Germinal center (tissue), 1 donor: ENCODE results near the gene SEMA4B.

Experiments
- DNase-seq: peaks from one replicate; pipeline ENCODE4 v3.0.0; 2012; ENCODE audit warnings: mixed read lengths, low spot score

SEMA4B gene

GRCh38 chr15:90205050-90205848 lies 4.1 kb downstream of the SEMA4B start:
- no peak for DNase-seq

GRCh38 chr15:90205886-90206285 lies 4.8 kb downstream of the SEMA4B start:
- no peak for DNase-seq

GRCh38 chr15:90207252-90207651 lies 6.1 kb downstream of the SEMA4B start:
- DNase-seq, result no peak

- no peak for DNase-seq
These were observed 7.2 kb downstream of the SEMA4B start for GRCh38 chr15:90208356-90208755.

- no peak for DNase-seq
These were observed 8.5 kb downstream of the SEMA4B start for GRCh38 chr15:90209591-90209990.

- DNase-seq, result no peak
These were observed 9.5 kb downstream of the SEMA4B start for GRCh38 chr15:90210593-90210992.

- no peak for DNase-seq
These were observed 9.9 kb downstream of the SEMA4B start for GRCh38 chr15:90211009-90211408.

- no peak for DNase-seq
These were observed 10.5 kb downstream of the SEMA4B start for GRCh38 chr15:90211440-90212143.

- DNase-seq, result no peak
These were observed 11.3 kb downstream of the SEMA4B start for GRCh38 chr15:90212221-90213098.

GRCh38 chr15:90213122-90213817 lies 12.1 kb downstream of the SEMA4B start:
- no peak for DNase-seq

- DNase-seq, result peak; percentile 65
These were observed 12.7 kb downstream of the SEMA4B start for GRCh38 chr15:90213818-90214204.

GRCh38 chr15:90214553-90215196 lies 13.5 kb downstream of the SEMA4B start:
- peak; percentile 52 for DNase-seq

- DNase-seq, result no peak
These were observed 16.7 kb downstream of the SEMA4B start for GRCh38 chr15:90217671-90218394.

- DNase-seq, result peak; percentile 79
These were observed 18.5 kb downstream of the SEMA4B start for GRCh38 chr15:90219421-90220141.

- DNase-seq, result peak; percentile 44
These were observed 20.2 kb downstream of the SEMA4B start for GRCh38 chr15:90221246-90221900.

GRCh38 chr15:90222547-90222946 lies 21.4 kb downstream of the SEMA4B start:
- DNase-seq, result no peak

- DNase-seq, result no peak
These were observed 22.5 kb downstream of the SEMA4B start for GRCh38 chr15:90223441-90224165.

GRCh38 chr15:90225047-90225446 lies 23.9 kb downstream of the SEMA4B start:
- DNase-seq, result no peak
